ENCODE results near the gene MYL7. TPM values are rescaled to one million over a fixed set of nuclear protein-coding genes. Genes with fewer than 3 reads are reported as not detected.

MYL7 gene
- total and polyA plus RNA-seq, 2 experiments from 2014 or later: 4.8 TPM; not detected in 1

DNA sequence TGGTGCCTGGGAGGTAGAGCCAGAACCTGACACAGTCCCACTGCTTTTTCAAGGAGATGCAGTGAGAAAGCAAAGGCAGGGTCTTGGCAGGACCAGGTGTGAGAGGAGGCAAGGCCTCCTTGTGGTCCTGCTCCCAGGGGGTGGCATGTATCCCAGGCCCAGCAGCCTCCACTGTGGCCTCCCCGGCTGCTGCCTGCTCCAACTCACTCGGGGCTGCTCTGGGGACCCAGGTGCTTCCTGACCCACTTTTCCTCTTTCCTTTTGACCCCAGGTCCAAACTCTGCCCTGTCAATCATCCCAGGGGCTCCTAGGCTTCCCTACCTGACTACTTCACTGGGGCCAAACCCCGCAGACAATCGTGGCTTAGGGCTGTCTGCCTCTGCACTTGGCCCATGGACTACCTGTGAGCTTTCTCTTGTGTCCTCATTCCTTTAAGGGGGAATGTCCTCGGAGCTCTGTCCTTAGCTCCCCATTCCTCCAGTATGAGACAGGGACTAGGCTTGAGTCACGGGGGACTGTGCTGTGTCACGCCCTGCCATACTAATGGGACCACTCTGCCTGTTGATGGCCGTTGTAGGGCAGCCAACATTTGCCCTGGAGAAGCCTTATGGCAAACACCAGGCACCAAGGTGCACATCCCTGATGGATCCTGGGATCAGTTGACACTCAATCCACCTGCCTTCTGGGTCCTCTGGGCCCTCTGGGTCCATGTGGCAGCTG, 38.1 kb downstream of the MYL7 start (continued):
- TF ChIP-seq, protein P1, sequence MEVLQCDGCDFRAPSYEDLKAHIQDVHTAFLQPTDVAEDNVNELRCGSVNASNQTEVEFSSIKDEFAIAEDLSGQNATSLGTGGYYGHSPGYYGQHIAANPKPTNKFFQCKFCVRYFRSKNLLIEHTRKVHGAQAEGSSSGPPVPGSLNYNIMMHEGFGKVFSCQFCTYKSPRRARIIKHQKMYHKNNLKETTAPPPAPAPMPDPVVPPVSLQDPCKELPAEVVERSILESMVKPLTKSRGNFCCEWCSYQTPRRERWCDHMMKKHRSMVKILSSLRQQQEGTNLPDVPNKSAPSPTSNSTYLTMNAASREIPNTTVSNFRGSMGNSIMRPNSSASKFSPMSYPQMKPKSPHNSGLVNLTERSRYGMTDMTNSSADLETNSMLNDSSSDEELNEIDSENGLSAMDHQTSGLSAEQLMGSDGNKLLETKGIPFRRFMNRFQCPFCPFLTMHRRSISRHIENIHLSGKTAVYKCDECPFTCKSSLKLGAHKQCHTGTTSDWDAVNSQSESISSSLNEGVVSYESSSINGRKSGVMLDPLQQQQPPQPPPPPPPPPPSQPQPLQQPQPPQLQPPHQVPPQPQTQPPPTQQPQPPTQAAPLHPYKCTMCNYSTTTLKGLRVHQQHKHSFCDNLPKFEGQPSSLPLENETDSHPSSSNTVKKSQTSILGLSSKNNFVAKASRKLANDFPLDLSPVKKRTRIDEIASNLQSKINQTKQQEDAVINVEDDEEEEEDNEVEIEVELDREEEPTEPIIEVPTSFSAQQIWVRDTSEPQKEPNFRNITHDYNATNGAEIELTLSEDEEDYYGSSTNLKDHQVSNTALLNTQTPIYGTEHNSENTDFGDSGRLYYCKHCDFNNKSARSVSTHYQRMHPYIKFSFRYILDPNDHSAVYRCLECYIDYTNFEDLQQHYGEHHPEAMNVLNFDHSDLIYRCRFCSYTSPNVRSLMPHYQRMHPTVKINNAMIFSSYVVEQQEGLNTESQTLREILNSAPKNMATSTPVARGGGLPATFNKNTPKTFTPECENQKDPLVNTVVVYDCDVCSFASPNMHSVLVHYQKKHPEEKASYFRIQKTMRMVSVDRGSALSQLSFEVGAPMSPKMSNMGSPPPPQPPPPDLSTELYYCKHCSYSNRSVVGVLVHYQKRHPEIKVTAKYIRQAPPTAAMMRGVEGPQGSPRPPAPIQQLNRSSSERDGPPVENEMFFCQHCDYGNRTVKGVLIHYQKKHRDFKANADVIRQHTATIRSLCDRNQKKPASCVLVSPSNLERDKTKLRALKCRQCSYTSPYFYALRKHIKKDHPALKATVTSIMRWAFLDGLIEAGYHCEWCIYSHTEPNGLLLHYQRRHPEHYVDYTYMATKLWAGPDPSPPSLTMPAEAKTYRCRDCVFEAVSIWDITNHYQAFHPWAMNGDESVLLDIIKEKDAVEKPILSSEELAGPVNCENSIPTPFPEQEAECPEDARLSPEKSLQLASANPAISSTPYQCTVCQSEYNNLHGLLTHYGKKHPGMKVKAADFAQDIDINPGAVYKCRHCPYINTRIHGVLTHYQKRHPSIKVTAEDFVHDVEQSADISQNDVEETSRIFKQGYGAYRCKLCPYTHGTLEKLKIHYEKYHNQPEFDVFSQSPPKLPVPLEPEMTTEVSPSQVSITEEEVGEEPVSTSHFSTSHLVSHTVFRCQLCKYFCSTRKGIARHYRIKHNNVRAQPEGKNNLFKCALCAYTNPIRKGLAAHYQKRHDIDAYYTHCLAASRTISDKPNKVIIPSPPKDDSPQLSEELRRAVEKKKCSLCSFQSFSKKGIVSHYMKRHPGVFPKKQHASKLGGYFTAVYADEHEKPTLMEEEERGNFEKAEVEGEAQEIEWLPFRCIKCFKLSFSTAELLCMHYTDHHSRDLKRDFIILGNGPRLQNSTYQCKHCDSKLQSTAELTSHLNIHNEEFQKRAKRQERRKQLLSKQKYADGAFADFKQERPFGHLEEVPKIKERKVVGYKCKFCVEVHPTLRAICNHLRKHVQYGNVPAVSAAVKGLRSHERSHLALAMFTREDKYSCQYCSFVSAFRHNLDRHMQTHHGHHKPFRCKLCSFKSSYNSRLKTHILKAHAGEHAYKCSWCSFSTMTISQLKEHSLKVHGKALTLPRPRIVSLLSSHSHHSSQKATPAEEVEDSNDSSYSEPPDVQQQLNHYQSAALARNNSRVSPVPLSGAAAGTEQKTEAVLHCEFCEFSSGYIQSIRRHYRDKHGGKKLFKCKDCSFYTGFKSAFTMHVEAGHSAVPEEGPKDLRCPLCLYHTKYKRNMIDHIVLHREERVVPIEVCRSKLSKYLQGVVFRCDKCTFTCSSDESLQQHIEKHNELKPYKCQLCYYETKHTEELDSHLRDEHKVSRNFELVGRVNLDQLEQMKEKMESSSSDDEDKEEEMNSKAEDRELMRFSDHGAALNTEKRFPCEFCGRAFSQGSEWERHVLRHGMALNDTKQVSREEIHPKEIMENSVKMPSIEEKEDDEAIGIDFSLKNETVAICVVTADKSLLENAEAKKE (CRISPR knock-in tag; IDR thresholded peaks at IDR 0.05): no peak
- TF ChIP-seq POLR2AphosphoS5 (IDR thresholded peaks at IDR 0.05; ENCODE audit: low read depth) (no peak), NANOG (IDR thresholded peaks at IDR 0.05; ENCODE audit: borderline replicate concordance) (no peak), STAT1 (IDR thresholded peaks at IDR 0.05; ENCODE audit: unreplicated experiment) (no peak), ZNF331 (CRISPR knock-in tag; IDR thresholded peaks at IDR 0.05; ENCODE audit: low read depth) (no peak), JUNB (IDR thresholded peaks at IDR 0.05; ENCODE audit: unreplicated experiment) (no peak), EZH2phosphoT487 (IDR thresholded peaks at IDR 0.05; ENCODE audit: unreplicated experiment) (no peak)
- TF ChIP-seq, protein P2, sequence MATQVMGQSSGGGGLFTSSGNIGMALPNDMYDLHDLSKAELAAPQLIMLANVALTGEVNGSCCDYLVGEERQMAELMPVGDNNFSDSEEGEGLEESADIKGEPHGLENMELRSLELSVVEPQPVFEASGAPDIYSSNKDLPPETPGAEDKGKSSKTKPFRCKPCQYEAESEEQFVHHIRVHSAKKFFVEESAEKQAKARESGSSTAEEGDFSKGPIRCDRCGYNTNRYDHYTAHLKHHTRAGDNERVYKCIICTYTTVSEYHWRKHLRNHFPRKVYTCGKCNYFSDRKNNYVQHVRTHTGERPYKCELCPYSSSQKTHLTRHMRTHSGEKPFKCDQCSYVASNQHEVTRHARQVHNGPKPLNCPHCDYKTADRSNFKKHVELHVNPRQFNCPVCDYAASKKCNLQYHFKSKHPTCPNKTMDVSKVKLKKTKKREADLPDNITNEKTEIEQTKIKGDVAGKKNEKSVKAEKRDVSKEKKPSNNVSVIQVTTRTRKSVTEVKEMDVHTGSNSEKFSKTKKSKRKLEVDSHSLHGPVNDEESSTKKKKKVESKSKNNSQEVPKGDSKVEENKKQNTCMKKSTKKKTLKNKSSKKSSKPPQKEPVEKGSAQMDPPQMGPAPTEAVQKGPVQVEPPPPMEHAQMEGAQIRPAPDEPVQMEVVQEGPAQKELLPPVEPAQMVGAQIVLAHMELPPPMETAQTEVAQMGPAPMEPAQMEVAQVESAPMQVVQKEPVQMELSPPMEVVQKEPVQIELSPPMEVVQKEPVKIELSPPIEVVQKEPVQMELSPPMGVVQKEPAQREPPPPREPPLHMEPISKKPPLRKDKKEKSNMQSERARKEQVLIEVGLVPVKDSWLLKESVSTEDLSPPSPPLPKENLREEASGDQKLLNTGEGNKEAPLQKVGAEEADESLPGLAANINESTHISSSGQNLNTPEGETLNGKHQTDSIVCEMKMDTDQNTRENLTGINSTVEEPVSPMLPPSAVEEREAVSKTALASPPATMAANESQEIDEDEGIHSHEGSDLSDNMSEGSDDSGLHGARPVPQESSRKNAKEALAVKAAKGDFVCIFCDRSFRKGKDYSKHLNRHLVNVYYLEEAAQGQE (IDR thresholded peaks at IDR 0.05; ENCODE audit: unreplicated experiment): no peak
